HG03045 (cell line): Measurements from ENCODE around the gene TUBB8.
"Not testable (repeated sequence)": the region's sequence is repeated elsewhere in the genome, so short reads cannot be mapped to it uniquely, and the experiment has no call there.

Source experiments
- ATAC-seq: cut with Tn5 transposase; IDR thresholded peaks from one replicate; pipeline ENCODE4 v1.9.1; 2021; ENCODE audit warnings: mild to moderate bottlenecking, moderate library complexity; ENCODE audit not compliant: unreplicated experiment

Gene TUBB8

DNA sequence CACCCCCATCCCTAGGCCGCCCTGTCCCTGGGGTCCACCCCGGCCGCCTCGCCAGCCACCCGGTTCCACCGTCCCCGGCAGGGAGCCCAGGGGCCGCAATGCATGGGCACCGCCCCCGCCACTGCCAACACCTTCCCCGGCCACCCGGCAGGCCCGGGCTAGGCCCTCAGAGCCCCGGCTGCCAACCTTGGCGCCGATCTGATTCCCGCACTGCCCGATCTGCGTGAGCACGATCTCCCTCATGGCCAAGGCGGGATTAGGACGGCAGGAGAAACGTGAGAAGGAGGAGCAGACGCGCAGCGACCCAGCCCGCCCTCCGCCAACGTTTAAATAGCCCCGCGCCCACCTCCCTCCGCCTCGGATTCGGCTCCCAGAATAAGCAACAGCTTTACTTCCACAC is at the start of gene TUBB8:
Gene TUBB8, minus strand, starts transcription at position 301 of the 400 bp plus-strand sequence. Its CDS starts 58 bp downstream, at position 243.
- ATAC-seq = no peak

DNA sequence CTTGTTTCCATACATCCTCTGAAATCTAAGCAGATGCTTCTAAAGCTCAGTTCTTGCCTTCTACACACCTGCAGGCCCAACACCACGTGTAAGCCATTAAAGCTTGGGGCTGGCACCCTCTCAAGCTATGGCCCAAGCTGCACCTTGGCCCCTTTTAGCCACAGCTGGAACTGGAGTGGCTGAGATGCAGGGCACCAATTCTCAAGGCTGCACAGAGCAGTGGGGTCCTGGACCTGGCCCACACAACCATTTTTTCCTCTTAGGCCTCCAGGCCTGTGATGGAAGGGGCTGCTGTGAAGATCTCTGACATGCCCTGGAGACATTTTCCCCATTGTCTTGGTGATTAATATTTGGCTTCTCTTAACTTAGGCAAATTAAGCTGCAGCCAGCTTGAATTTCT is 47.4 kb upstream of the TUBB8 start:
- no peak for ATAC-seq

- ATAC-seq = no peak
Measured at GRCh38 chr10:95356-96115, 46.4 kb upstream of the TUBB8 start.

- no peak for ATAC-seq
Measured at GRCh38 chr10:94613-95012, 45.5 kb upstream of the TUBB8 start.

DNA sequence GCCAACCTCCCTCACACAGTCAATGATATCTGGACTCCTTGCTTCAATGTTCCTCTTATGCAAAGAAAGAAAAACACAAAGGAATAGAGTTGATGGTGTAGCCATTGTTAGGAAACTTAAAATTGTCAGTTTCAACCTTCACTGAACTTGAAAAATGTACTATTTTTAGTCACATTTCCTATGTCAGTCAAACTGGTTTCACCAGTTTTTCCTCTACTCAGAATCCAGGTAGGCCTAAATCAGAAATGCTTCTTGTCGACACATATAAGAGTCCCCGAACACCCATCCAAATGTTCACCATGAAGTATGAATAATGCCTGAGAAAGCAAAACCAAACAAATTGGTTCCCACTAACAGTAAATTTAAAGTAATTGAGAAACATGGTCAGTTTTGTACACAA is 43.8 kb upstream of the TUBB8 start:
- ATAC-seq = no peak

DNA sequence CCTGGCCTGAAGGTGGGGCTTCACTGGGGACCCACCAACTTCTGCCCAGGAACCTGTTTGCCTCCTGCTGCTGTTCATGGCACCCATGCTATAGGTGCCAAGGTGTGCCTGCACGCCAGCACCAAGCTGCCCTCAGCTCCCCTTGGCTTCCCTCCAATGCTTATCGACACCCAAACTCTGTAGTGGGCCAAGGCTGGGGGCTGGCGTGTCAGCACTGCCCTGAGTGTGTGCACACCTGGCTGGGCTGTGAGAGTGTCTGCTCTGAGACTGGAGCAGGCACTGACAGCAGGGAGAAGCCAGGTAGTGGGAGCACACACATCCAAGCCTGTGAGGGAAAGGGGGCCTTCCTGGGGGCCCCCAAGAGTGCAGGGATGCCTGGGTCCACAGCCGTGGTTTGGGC is 43.1 kb upstream of the TUBB8 start:
- ATAC-seq = no peak

- ATAC-seq = no peak
Measured at GRCh38 chr10:91313-91712, 42.2 kb upstream of the TUBB8 start.

DNA sequence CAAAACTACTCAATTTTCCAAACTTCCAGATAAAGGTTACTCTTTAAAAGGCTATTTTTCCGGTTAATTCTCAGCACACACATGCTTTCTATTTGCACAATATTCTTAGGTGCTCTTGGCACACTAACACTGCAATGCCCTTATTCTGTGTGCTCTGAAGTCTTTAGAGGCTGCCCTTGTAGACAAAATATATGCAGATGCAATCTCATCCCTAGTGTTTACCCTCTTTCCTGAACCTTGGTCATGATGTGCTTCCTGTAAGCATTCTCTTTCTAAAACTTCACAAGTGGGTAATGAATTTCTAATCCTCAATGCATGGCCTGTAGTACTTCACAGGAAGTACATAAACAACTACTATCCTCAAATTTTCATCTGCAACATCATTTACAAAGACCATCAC is 41.1 kb upstream of the TUBB8 start:
- ATAC-seq = no peak

DNA sequence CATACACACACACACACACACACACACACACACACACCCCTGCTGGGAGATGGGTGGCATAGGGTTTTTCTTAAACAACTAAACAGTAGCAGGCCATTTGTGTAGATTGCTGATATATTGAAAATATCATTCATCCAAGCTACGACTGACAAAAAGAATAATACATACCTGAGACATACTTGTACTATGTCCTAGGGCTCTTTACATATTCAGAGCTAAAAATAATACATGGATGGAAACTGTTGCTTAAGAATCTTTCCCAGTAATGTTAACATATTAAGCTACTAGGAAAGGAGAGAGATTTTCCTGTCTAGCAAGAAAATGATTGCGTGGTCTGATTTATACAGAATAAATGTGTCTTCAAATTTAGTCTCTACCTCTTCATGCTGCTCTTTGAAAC is 40.2 kb upstream of the TUBB8 start:
- ATAC-seq = no peak

DNA sequence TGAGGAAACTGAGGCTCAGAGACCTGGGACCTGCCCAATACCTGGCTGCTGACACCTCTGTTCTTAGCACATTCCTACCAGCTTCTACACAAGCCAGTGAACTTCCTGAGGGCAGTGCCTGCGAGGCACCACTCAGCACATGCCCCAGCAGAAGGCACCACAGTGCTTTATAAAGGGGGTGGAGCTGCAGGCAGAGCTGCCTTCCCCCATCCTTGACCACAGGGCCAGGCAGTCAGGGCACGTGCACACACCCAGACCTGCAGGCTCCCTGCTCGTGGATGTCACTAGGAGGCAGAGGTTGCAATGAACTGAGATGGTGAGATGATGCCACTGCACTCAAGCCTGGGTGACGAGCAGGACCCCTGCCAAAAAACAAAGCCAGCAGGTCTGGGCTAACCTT is 39.2 kb upstream of the TUBB8 start:
- ATAC-seq = no peak

DNA sequence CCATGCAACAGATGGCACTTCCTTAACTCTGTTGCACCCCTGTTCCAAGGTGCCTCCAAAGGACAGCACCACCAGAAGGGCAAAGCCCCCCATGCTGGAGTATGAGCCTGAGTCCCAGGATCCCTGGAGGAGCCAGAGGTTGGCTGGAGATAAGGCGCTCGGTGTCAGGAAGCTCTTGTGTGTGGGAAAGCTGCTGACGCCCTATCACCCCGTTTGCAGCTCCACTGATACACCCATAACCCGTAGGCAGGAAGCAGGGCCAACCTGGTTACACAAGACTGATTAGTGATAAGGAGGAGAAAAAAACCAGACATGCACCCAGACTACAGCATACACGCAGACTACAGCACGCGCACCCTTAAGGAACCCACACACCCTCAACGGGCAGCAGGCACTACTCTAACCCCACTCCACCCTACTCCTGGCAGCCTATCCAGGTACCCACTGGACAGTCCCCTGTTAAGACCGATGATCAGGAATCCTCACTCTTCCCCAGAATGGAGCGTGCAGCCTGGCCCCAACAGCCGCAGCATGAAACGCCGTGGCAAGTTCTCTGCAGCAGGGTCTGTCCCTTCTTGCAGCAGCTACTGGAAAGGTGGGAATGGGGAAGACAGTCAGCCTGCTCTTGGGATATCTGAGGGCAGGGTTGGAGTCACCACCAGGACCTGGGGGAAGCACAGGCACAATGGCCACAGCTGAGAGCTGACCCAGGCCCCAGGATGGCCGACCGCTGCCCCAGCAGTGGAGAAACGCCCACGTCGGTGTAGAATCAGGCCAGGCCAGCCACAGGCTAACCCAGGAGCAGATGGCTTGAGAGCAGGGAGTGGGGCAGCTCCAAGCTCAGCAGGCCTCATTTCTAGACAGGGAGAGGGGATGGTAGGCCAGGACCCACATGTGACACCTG is 38.3 kb upstream of the TUBB8 start:
- ATAC-seq = no peak

DNA sequence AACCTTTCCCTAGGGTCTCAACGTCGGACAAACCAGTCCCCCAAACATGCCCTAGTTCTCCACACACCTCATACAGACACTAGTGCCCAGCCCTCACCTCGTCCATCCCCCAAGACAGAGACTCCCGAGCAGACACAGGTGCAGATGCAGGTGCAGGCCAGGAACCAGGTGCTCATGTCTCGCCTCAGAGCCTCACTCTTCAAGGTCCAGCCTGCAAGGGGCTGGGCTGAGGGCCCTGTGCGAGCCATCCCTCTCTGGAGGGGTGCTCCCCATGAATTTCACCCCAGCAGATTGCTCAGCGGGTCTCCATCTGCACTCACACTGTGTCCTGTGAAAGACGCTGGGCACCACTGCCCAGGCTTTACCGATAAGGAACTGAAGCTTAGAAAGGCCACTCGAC is 36.9 kb upstream of the TUBB8 start:
- ATAC-seq = no peak

- no peak for ATAC-seq
Measured at GRCh38 chr10:85044-85443, 35.9 kb upstream of the TUBB8 start.

GRCh38 chr10:83930-84530 is 34.9 kb upstream of the TUBB8 start:
- ATAC-seq = no peak

GRCh38 chr10:80477-81105 is 31.5 kb upstream of the TUBB8 start:
- no peak for ATAC-seq

GRCh38 chr10:79532-80215 is 30.6 kb upstream of the TUBB8 start:
- ATAC-seq = no peak

DNA sequence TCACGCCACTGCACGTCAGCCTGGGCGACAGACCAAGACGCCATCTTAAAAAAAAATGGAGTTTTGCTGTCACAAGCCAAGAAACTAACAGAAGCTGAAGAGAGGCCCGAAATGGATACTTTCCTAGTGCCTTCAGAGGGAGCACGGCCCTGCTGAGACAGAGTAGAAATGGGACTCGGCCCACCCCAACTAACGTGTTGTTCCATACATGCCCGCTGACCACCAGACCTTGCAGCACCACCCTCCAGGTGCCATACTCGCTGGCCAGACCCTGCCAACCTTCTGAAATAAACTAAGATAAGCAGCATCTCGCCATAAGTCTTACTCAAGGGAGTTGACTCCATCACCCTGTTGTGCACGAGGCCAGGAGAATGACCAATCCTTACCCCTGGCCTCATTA is 29.5 kb upstream of the TUBB8 start:
- no peak for ATAC-seq

GRCh38 chr10:74266-74621 is 25.1 kb upstream of the TUBB8 start:
- ATAC-seq = not testable (repeated sequence)

GRCh38 chr10:73543-74265 is 24.6 kb upstream of the TUBB8 start:
- ATAC-seq = not testable (repeated sequence)

DNA sequence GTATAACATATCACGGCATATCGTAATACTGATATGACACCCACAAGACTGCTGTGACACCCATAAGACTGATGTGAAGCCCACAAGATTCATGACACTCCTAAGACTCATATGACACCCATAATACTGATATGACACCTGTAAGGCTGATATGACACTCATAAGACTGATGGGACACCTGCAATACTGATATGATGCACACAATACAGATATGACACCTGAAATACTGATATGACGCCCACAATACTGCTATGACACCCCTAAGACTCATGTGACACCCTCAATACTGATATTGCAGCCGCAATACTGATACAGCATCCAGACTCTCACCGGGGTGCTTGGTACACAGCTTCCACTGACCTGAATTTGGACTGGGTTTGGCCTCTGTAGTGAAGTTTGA is 19.1 kb upstream of the TUBB8 start:
- ATAC-seq = not testable (repeated sequence)
